Inflammatory macrophage treated with lipopolysaccharide for 4 hours (primary cell): ENCODE results near the gene RNASET2.

Experiments used
- DNase-seq: peaks from one replicate; pipeline ENCODE4 v3.0.0-alpha.2; 2020

The RNASET2 gene

DNA sequence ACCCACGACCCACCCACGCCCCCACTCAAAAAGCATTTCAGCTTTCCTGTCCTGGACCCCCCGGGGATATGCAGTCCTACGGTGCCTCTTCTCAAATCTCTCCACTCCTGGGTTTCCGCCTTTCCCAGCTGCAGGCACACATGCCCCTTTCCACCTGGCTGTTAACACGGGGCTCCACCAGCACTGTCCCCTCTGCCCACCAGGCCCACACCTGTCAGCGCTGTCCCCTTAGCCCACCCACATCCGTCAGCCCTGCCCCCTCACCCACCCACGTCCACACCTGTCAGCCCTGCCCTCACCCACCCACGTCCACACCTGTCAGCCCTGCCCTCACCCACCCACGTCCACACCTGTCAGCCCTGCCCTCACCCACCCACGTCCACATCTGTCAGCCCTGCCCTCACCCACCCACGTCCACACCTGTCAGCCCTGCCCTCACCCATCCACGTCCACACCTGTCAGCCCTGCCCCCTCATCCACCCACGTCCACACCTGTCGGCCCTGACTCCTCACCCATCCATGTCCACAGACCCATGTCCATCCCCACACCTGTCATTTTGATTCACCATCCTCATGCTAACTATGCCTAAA lies 11.6 kb downstream of the RNASET2 start:
- DNase-seq = no peak

DNA sequence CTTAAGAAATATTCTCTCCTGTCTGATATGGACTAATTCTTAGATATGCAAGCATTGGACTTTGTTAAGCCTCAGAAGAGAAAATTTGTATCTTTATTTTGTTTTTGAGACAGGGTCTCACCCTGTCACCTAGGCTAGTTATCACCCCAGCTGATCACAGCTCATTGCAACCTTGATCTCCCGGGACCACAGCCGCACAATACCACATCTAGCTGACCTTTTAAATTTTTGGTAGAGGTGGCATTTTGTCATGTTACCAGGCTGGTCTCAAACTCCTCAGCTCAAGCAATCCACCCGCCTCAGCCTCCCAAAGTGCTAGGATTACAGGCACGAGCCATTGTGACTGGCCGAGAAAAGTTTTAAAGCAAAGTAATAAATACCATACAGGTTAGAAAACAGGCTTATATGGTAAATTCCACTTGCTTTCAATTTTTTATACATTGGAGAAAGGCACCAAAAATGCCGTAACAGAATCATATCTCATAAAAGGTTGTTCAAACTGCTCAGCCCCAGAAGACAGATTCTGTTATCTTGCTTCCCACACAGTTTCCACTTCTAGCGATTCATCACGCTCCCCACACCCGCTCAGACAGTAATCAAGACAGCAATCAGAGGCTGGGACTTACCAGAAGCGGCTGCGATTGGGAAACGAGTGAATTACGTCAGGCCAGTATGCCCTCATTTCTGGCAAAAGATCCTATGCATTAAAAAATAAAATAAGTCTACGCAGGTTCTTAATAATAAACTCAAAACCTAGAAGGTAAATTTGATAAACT lies 13.8 kb downstream of the RNASET2 start:
- peak; percentile 96 for DNase-seq

DNA sequence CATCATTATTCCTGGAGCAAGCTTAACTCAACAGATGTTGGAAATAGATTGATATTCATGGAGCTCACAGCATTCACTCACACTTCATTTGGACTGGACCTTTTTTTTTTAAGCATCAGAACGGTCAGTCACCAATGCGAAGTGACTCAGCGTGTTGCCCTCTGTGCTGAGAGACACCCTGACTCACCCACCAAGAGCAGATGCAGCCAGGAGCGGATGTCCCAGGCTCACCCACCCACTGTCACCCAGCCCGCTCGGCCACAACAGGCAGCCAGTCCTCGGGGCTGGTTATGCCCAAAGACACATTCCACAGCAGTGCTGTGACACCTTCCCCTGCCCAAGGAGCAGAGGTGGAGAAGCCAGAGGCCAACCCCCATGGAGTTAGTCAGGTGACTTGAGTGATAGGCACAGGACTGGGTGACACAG lies 15.7 kb downstream of the RNASET2 start:
- peak; percentile 53 for DNase-seq

DNA sequence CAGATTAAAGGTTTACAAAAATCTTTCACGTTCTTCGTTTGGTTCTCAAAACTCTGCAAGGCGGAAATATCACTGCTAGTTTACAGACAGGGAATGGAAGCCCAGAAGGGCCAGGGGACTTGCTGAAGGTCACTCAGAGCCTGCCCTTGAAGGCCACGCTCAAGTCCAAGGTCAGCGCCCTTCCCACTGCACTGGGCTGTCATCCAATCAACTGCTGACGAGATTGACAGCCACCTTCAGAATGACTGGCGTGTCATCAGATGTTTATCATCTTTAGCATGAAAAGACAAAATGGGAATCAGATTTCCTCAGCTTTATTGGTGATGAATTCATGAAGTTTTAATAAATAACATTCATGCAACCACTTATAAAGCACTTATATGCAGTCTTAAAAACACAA lies 16.5 kb downstream of the RNASET2 start:
- DNase-seq = no peak

DNA sequence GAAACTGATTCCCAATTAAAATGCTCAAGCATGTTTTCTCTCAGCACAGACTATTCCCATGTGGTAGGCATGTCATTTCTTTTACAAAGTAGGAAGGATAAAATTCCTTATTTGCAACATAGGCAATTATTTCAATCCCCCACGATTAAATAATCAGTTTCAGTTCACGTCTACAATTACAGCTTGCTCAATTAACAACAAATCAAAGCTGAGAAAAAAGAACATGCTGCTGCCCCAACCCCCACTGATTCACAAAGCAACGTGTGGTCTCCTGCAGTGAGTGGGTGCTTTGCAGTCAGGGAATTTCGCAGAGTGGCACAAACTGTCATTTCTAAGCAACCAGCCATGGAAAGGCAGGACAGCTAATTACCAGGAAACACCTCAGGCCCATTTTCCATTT lies 17.0 kb downstream of the RNASET2 start:
- DNase-seq = peak; percentile 28

DNA sequence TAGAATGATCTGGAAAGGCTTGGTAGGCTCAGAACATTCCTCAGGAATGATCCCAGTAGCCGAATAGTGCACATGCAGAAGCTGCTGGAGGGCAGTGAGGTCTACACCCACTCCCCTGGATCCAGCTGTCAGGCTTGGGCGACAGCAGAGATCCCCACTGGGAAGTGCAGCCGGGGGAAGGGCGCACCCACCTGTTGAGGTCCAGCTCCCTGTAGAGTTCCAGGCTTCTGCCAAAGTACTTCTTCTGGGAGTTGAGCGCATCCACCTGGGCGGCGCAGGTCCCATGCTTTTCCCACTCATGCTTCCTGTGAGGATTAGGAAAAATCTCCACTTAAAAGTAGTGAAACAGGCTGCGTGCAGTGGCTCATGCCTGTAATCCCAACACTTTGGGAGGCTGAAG lies 17.6 kb downstream of the RNASET2 start:
- no peak for DNase-seq

DNA sequence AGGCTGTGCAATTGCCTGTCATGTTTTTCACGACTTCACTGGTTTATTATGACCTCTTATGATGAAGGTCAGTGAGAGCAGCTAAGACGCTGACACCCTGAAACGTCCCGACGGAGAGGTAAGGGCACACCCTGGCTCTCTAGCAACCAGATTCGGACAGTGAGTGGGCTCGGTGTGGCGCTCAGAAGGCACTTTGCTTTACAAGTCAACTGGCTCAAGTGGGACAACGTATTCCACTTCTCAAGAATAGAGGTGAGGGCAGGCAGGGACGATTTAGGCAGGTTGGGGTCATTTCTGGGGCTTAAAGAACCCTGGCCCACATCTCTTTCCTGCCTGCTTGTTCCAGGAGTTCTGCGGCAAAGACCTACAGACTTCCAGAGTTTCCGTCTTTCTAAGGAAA lies 18.2 kb downstream of the RNASET2 start:
- no peak for DNase-seq

DNA sequence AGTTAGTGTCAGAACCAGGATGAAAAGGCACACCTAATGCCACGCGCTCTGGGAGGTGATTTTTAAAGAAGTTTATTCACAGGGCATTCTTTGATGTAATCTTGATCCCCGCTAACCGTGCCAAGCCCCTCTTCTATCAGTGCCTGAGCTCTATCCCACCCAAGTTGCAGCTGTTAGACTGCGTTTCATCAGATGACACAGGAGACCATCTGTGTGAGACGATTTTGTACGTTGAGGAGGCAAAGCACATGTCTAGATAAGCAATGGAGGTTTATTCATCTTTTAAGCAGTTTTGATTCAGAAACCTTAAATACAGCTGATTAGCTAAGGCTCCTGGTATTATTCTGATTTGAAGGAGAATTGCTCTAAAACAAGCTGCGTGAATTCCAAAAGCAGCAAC lies 18.6 kb downstream of the RNASET2 start:
- no peak for DNase-seq

DNA sequence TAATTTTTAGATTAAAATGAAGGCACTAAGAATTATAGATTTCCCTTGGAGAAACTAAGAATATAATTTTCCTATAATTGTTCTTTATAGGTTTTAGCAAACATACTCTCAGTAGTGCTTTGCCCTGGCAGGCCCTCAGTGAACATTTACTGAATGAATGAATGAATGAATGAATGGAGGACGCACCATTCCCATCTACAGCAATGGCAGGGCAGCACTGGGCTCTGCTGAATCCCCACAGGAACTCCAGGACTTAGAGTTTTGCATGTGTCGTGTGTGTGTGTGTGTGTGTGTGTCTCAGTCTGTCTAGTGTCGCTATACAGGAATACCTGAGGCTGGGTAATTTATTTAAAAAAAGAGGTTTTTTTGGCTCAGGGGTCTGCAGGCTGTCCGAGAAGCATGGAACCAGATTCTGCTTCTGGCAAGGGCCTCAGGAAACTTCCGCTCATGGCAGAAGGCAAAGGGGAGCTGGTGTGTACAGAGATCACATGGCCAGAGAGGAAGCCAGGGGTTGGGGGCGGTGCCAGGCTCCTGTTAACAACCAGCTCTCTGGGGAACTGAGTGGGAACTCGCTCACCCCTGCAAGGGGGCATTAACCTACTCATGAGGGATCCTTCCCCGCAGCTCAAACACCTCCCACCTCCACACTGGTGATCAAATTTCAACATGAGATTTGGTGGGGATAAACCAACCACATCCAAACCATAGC lies 20.1 kb downstream of the RNASET2 start:
- peak; percentile 37 for DNase-seq

DNA sequence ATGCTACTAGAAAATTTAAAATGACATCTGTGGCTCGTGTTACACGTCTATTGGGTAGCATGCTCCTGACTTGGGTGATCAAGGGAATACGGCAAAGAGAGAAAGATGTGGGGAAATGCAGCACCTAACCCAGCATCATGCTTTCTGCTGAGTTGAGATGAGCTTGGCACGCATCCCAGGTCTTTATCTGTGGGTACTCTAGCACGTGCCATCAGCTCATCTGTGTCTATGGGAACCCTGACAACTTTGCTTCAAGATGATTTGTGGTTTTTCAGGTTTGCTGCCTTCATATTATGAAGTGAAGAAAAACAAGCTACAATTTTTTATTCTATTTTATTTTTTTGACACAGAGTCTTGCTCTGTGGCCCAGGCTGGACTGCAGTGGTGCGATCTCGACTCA lies 21.0 kb downstream of the RNASET2 start:
- DNase-seq = no peak

DNA sequence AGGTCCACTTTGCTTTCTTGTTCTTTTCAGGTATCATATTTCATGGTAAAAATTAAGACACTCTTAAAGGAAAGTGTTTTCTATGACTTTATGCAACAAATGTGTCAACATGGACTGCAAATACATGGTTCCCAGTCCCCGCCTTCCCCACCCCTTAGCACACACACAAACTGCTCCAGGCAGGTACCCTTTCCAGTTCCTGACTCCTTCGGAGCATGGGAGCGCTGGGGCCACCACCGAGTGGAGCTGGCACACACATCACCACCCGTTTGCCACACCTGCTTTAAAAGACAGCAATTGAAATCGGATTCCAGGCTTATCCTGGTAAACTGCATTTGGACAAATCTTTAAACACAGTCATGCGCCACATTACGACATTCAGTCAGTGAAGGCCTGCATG lies 22.2 kb downstream of the RNASET2 start:
- DNase-seq = no peak

DNA sequence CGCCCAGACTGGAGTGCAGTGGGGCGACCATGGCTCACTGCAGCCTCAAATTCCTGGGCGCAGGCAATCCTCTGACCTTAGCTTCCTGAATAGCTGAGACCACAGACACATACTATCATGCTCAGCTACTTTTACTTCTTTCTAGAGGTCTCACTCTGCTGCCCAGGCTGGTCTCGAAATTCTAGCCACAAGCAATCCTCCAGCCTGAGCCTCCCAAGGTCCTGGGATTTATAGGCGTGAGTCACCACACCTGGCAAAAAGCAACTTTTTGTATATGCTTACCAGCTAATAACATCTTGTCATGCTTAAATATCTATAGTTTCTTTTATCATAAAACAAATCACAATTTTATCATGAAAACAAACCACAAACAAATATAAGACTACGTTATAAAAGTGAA lies 23.0 kb downstream of the RNASET2 start:
- no peak for DNase-seq

DNA sequence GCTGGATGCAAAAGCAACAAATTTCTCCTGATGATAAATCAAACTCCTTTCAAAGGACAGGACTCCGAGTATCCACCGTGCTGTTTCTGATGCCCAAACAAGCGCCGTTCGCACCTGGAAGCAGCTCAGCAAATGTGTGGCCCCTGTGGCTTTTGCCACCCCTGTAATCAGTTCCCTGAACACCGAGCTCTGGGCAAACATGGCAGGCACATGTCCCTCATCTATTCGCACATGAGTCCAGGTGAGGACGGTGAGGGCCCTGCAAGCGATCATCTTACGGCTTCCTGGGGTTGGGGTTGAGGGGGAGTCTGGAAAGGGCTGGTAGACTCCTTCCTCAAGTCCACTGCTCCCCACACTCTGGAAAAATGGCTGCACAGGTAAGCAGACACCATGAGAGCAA lies 23.7 kb downstream of the RNASET2 start:
- no peak for DNase-seq

DNA sequence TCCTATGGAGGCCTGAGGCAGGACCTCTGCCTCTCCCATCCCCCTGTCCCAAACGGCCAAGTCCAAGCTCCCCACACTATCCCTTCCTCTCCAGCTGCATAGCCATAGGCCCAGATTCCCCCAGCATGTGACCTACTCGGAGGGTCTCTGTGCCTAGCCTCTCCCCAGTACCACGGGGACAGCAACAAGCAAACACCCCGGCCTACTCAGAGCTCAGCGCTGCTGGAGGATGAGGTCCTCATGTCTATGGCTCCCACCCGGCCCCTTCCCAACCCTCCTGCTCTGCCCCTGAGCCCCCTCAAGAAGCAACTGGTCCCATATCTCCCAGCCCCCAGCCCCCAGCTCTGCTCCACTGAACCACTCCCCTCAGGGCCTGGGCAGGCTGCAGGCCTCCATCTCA lies 24.2 kb downstream of the RNASET2 start:
- no peak for DNase-seq

DNA sequence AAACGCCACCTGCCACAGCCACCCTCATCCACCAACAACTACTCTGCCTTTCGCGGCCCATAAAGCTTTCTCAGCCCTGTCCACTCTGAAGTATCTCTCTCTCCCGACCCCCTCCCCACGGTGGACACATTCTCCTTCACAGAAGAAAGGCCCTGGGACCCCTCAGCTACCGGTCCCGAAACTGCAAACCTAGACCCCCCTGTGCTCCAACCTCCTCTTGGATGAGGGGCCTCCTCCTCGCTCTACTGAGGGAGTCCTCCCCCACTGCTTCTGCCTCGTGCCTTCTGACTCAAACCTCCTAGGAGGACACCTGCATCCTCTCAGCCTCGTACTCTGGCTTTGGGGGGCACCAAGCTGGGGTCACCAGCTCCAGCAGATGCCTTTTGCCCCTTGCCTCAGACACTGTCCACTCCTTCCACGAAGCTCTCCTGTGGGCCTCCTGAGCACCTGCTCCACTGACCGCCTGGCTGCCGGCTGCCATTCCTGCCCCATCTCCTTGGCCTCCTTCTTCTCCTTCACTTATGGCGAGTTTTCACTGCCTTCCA lies 24.9 kb downstream of the RNASET2 start:
- DNase-seq = no peak

DNA sequence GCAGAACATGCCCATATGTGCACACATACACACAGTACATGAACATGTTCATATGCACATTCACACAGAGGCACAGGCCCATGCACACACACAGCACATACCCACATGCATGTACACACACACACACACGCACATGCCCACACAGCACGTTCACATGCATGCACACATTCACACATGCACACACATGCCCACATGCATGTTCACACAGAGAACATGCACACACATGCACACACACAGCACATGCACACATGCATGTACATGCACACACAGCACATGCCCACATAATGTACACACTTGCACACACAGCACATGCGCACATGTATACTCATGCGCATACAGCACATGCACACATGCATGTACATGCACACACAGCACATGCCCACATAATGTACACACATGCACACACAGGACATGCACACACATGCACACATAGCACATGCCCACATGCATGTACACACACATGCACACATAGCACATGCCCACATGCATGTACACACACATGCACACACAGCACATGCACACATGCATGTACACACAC lies 25.9 kb downstream of the RNASET2 start:
- no peak for DNase-seq

DNA sequence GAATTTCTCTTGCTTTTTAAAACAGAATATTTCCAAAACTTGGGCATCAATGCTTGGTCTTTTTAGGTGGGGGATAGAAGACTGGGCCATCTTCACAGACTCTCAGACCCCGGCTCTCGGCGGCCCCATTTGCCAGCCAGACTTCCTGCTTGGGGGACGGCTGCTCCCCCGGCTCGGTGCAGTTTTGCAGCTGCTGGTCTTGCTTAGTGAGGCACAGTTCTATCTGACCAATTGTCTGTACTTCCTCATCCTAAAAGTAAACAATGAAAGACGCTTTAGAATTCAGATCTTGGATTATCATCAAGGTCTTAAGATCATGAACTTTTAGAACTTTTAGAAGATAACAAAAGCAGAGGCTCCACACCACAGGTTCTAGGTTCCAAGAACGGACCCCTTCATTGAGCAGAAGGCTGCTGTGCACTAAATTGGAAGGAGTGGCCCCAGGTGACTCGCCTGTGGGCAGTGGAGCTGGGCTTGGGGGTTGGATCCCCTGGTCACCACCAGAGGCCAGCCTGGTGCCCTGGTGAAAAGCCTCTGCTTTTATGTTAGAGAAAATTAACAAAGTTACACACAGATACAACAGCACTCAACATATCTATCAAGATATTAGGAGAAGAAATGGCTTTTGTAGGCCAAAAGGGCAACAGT lies 26.7 kb downstream of the RNASET2 start:
- DNase-seq = no peak

DNA sequence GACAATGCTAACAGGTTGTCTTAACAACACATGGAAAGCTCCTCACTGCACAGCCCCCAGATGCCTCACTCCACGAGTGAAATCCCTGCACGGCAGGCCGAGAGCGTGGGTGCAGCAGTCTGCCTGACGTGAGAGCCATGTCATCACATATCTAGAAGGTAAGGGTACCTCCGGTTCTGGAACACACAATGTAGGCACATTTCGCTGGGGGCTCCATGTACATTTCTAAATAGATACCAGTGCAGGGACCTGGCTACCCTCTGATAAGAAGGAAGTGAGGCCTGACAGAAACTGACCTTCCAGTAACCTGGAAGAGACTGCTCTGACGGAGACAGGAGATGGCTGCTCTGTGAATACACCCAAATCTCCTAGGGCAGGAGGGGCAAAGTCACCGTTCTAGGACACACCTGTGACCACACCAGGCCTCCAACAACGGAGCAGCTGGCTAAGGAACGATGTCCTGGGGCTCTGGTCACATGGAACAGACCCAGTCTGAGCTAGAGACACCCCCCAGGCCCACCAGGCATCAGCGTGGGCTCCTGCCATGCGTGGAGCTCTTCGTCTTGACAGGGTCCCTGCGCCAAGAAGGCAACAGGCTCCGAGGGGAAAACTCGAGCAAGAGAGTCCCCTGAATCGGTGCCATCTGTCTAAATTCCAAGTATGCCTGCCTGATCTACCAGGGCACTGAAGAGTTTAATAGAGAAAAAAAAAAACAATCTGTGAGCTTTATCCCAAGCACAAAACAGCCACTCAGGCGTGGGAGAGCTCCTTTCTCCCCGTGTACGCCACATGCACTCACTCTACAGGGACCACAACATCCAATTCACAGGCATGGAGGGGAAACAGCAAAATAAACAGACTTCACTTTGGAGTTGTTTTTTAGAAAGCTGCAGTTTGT lies 27.5 kb downstream of the RNASET2 start:
- no peak for DNase-seq

DNA sequence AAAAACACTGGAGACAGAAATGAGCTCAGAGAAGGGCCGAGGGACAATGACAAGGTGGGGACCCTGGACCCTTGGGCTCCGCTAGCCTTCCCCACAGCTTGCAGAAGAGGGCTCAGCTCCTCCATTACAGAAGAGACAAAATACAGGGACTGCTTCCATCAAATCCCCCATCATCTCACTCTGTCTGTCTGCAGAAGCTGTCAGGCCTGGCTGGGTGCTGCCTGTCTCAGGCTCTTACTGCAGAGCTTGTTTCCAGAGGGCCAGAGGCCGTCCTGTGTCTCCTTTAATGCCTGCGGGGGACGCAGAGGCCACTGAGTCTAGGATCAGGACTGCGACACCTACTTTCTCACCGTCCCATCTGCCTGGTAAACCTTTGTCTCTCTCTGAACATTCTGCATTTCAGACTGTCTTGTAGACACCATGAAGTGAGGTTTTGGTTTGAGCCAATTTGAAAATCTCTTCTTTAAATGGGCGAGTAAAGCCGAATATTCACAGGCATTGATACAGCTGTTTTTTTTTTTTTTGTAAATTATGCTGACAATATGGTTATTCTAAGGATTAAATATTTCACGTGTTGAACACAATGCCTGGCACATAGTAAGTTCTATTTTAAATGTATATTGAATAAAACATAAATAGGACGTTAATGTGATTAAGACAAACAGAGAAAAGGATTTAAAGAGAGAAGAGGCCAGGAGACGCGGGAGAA lies 28.3 kb downstream of the RNASET2 start:
- DNase-seq = no peak

DNA sequence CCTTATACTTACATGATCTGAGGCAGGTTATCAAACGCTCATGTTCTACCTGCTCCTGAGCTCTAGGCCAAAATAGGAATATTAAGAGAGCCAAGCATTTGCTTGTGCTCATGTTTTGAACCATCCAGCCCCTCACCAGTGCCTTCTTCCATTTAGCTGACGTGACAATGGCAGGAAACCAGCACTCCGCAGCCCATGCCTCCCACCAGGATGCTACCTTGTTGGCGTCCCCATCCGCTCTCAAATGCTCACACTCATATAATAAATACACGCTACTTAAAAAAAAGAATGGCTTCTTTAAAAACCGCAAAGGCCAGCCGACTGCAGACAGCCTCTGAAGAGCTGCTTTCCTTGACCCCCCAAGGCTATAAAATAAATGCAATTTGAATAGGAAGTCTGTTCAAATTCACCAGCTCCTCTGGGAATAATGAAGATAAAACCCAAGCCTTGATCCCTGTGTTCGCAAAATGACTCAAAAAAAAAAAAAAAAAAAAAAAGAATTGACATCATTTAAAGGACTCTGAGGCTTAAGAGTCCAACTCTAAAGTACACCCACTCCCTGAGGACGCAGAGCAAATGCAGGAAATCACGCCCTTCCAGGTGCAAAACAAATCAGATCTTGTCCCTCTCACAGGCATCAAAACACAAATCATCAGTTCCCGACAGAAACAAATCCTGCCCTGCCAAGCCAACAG lies 29.0 kb downstream of the RNASET2 start:
- no peak for DNase-seq

DNA sequence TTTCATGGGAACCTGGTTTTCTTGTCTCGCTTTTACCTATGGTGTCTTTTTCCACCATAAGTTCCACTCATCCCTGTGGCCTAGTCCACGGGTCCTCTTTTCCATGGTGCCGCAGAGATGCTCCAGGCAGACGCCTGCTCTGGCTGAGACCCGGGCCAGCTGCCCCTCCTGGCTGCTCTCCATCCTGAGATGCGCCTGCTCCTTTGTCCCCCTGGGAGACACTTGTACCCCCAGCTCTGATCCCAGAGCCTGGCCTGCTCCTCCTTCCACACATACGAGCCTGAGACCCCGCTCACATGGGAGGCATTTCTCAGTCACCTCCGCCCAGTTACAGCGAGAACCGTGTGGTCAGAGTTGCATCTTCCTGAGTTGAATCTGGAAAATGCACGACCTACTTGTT lies 29.6 kb downstream of the RNASET2 start:
- no peak for DNase-seq
